ENCODE measurements around the gene GALNS.
A peak's percentile ranks its signal among the peaks of the same experiment; 100 is the strongest.
"Not testable (repeated sequence)": the region's sequence is repeated elsewhere in the genome, so short reads cannot be mapped to it uniquely, and the experiment has no call there.

GALNS gene, protein sequence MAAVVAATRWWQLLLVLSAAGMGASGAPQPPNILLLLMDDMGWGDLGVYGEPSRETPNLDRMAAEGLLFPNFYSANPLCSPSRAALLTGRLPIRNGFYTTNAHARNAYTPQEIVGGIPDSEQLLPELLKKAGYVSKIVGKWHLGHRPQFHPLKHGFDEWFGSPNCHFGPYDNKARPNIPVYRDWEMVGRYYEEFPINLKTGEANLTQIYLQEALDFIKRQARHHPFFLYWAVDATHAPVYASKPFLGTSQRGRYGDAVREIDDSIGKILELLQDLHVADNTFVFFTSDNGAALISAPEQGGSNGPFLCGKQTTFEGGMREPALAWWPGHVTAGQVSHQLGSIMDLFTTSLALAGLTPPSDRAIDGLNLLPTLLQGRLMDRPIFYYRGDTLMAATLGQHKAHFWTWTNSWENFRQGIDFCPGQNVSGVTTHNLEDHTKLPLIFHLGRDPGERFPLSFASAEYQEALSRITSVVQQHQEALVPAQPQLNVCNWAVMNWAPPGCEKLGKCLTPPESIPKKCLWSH

DNA sequence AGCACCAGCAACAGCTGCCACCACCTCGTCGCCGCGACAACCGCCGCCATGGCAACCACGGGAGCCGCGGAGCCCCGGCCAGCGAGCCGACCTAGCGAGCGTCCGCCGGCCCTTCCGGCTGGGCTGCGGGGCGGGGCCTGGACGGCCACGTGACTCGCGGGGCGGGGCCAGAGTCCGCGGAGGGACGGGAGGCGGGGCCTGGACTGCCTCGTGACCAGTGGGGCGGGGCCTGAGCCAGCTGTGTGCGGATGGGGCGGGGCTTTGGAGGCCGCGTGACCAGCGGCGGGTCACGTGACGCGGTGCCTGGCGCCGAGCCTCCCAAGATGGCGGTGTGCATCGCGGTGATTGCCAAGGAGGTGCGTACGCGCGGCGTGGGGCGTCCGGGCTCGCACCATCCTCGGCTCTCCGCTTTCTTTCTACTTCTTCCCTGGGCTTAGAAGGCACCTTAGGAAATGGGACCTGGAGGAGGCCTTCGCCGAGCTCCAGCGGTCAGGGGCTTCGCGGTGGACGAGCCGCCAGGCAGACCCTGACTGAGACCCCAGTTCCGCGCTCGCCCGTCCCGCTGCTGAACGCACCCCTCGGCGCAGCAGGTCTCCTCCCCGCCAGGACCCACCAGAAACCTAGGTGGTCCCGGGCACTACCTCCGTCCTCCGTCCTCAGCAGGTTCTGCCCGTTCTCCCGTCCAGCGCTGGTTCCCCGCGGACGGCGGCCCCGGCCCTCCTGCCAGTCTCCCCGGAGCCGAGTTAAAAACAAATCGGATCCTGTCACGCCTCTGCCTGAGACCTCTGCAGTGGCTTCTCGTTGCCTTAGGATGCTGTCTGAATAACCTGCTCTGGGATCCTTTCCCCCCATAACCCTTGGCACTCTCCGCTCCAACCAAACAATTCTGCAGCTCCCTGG, at the start of gene GALNS, which contains the start of gene TRAPPC2L:
TSS of gene GALNS (minus strand) at position 120 of the 900 bp plus-strand sequence. CDS start at position 50, 70 bp downstream.
TSS of gene TRAPPC2L (plus strand) at position 300 of the 900 bp plus-strand sequence. CDS start at position 324, 24 bp downstream.
- peak; percentile 97 for DNase-seq

DNA sequence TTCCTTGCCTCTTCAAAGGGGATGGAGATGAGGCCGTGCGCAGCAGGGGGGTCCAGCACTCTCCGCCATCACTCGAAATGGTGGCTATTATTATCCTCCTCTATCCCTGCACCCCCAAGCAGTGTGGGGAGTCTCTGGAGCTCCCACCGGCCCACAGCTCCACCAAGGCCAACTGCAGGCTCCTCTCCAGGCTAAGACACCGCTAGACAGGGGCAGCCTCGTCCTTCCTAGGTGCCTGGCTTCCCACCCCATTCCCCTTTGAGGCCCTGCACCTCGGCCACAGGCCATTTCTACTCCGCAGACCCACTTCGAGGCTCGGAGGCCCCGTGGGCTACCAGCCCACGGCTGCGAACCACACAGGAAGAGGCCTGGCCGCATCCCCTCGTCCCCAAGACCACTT, 49.3 kb upstream of the GALNS start:
- no peak for DNase-seq

DNA sequence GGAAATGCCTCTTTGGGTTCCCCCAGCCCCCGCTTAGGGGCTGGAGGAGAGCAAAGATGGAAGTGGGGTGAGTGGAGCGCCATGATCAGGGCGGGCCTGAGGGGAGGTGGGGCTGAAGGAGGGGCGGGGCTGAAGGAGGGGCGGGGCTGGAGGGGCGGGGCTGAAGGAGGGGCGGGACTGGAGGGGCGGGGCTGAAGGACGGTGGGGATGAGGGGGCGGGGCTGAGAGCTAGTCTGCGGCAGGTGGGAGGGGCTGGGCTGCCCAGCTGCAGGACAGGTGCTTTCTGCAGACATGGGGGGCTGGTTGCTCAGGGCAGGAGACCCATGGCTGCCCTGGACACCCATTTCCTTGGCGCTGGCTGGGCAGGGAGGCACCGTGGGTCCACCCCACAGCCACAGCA, 48.8 kb upstream of the GALNS start:
- DNase-seq: no peak

DNA sequence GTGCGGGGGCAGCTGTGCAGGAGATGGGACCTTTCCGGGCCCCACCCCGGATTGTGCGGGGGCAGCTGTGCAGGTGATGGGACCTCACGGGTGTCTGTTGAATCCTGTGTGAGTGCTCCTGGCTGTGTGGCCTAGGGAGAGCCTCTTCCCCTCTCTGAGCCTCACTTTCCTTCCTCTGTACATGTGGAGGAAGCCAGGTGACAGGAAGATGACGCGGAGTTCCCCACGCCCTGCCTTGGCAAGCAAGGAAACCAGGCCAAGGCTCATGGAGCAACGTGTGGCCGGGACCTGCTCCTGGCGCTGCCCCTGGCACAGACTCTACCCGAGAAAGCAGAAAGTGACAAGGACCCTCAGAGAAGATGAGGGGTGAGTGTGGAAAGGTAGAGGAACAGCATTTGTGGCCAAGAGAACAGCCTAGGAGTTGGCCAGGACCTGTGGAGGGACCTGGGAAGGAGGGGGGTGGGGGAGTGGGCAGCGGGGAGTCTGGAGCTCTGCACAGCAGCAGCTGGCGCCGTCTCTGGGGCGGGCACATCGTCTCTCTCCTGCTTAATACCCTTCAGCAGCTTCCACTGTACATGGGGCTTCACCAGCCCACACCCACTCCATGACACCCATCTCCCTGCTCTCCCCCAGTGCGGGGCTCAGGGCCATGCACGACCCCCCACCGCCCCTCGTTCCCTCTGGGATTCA, 48.1 kb upstream of the GALNS start:
- DNase-seq: no peak

DNA sequence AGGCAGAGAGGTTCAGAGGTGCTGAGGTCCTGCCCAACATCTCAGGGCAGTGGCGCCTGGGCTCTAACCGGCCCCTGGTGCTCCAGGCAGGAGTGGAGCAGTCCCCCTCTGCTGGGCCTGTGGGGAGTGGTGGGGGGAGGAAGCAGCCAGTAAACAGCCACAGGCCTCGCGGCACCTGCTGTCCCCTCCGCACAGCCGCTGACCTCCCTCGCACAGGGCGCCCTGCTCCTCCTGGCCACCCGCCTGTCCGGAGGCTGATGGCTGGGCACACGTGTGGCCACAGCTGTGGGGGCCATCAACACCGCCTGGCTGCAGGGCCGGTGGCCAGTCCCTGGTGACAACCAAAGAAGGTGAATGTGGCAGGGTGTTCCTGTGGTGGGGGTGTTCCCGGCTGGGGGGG, 46.5 kb upstream of the GALNS start:
- no peak for DNase-seq

DNA sequence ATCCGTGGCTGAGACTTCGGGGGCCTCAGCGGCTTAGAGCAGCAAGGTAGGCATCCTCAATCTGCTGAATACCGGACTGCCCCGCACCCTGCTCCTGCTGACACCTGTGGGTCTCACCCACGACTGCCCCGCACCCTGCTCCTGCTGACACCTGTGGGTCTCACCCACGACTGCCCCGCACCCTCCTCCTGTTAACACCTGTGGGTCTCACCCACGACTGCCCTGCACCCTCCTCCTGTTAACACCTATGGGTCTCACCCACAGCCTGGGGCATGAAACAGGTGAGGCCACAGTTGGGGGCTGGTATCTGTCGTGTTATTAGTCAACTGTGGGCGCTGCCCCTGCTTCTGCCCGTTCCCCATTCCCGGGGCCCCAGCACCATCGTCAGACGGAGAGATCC, 46.0 kb upstream of the GALNS start:
- DNase-seq: no peak

DNA sequence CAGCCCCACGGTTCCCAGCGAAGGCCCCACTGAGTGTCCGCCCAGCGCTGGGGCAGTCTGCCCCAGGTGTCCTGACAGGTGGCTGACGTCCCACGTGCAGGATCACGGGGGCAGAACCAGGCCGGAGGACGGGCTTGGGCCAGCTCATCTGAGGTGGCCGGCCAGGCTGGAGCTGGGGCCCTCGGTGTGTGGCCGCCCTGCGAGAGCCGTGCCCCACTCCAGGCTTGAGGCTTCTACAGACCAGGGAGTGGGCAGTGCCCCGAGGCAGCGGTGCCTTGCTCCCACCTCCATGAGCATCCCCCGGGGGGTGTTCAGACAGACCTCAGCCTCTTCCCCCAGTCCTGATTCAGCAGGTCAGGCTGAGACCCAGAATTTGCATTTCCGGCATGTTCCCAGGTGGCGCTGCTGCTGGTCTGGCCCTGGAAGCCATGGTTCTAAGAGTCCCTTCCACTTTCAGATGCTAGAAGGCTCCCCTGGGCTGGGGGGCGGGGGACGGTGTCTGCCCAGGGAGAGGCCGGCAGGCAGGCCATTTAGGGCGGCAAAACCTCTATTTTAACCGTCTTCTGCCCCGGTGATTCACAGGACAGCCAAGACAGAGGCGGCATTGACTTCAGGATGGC, 45.1 kb upstream of the GALNS start:
- DNase-seq: no peak

DNA sequence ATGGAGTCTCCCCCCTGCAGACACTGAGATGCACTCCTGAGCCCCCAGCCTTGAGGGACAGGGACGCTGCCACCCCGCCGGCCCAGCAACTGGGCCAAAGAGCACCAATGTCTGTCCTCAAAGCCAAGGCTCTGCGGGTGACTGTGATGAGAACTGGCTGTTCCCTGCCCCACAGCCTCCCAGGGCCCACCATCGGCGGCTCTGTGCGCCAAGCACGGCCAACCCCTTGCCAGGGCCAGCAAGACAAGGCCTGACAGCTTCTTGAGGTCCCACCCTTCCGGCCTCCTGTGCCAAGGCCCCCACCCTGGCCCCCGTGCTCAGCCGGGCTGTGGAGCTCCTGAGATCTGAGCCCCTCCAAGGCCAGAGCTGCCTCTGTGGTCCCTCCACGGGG, 43.9 kb upstream of the GALNS start:
- no peak for DNase-seq

GRCh38 chr16:88899901-88900661, 43.3 kb upstream of the GALNS start:
- no peak for DNase-seq

GRCh38 chr16:88897696-88898425, 41.1 kb upstream of the GALNS start:
- no peak for DNase-seq

DNA sequence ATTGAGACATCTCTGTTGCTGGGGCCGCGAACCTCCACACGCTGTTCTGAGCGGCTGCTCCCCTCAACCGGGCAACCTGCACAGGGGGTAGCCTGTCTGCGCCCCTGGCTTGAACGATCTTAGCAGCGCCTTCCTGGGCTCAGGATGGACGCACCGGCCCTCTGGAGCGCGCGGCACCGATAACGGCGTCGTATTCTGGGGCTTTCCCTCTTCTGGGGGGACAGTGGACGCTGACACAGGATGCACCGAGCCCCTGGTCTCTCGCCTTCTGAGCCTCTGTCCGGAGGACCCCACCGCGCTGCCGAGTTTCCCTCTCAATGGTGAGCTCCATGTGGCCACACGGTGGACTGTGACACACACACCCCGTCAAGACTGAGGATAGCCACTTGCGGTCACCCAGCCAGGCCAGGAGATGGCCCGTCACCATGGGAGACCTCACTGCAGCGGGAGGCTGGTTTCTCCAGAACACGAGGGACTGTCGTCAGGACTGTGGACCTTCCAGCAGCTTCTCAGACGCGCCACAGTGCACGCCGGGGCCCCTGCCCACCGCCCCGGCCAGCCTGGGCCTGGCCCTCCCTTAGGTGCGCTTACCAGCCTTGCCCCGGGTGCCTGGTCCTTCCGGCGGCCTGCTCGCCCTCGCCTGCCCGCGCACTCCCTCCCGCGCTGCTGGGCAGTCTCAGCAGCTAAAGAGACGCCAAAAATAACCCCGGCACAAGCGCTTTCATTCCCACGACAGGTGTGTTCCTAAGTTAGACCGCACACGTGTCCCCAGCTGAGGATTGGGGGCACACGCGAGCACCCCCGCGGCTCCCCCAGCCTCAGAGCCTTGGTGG, 39.7 kb upstream of the GALNS start:
- DNase-seq: no peak

DNA sequence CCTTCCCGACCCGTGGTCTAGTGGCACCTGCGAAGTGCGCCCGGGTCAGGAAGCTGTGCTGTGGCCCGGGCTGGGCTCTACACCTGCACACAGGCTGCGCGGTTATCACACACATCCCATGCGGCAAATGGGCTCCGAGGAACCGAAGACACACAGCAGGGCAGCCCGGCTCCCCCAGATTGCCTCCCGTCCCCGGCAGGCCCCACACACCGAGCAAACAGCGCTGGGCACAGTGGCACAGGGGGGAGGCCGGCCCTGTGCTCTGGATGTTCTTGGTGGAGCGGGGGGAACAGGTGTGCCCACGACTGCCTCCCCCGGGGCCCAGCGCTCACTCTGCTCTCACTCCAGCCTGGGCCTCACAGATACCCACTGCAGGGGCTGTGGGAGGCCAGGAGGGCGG, 38.6 kb upstream of the GALNS start:
- no peak for DNase-seq

DNA sequence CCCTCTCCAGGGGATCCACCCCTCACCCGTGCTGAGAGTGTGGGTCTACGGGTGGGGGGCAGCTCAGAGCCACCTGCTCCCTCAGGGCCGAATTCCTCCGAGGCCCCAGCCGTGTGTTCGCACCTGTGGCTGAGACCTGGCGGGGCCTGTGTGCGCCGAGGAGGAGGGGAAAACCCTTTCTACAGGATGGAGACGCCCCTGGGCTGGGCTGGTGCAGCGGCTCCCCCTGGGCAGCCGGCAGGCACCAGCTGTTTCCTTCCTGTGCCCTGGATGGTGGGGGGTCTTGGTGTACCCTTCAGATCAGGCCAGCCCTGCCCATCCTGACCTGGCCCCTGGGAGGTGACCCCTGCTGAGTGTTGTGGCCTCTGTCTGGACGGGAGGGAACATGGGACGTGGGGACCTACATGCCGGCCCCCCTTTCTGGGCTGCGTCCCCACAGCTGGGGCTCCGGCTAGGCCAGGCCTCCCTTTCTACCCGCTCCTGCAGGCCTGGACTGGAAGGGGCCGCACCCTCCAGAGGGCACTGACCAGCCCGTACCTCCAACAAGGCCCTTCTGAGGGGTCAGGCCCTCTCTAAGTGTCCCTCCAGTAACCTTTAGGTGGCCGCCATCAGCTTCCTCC, 38.0 kb upstream of the GALNS start:
- DNase-seq: no peak

- not testable (repeated sequence) for DNase-seq
These were observed 37.5 kb upstream of the GALNS start for GRCh38 chr16:88894266-88894665.

DNA sequence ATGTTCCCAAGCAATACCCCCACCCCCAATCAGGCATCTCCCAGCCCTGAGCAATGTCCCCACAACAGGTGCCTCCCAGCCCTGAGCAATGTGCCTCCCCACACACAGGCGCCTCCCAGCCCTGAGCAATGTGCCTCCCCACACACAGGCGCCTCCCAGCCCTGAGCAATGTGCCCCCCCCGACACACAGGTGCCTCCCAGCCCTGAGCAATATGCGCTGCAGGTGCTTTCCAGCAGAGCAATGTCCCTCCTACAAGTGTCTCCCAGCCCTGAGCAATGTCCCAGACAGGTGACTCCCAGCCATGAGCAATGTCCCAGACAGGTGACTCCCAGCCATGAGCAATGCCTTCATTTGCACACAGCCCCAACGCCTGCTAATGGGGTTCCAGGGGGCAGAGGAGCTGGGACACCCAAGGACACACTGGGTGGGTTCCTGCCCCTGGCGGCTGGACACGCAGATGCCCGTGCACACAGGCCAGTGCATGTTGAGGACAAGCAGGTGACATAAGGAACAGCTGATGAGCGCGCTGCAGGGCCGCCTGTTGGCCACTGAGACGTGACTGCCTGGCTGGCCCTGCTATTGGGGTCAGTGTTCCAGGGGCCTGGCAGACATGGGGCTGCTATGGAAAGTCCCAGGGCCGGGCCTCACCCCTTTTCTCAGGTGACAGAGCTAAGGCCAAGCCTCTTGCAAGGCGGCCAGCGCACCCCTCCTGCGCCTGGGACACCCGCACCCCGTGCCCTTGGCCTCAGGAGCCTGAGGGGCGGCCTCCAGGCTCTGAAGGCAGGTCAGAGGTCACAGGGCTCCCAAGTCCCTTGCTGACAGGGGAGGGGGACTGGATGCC, 36.6 kb upstream of the GALNS start:
- DNase-seq: no peak

DNA sequence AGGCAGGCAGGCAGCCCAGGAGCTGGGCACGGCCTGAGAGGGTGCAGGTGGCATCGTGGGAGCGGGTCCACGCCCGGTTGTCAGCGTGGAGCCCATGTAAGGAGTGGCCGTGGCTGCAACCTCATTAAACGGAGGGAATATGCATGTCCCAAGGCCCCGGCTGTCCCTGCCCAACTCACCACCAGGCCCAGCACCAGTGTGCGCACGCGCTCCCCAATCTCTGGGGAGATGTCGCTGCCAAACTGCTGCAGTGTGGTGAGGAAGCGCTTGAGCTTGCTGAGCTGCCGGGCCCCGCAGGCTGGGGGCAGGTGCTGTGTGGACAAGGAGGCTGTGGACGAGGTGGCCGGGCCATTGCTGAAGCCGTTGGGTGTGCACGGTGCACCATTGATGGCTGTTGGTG, 35.3 kb upstream of the GALNS start:
- DNase-seq: no peak

GRCh38 chr16:88891083-88891482, 34.3 kb upstream of the GALNS start:
- DNase-seq: no peak

GRCh38 chr16:88889702-88890352, 33.1 kb upstream of the GALNS start:
- DNase-seq: not testable (repeated sequence)
